KMS-11 (cell line): ENCODE results near the gene ZNRF4.

Source experiments
- H2AFZ ChIP-seq: fragments of 200-600 bp; sonication (generic); 2 replicates; pipeline ENCODE4 v1.6.1; 2016; ENCODE audit warnings: antibody characterized with exemption, mixed run types, low read depth
- H3K27ac ChIP-seq: fragments of 200-600 bp; sonication (generic); 2 replicates; pipeline ENCODE4 v1.6.1; 2016; ENCODE audit warnings: mild to moderate bottlenecking, mixed run types
- H3K27me3 ChIP-seq: fragments of 200-600 bp; sonication (generic); 2 replicates; pipeline ENCODE4 v1.6.1; 2017; ENCODE audit warnings: mild to moderate bottlenecking, low read depth, mixed run types, moderate library complexity; ENCODE audit not compliant: insufficient read depth
- H3K36me3 ChIP-seq: fragments of 200-600 bp; sonication (generic); 2 replicates; pipeline ENCODE4 v1.6.1; 2017; ENCODE audit warnings: mild to moderate bottlenecking, mixed run types; ENCODE audit not compliant: insufficient read depth
- H3K4me1 ChIP-seq: fragments of 200-600 bp; sonication (generic); 2 replicates; pipeline ENCODE4 v1.6.1; 2016; ENCODE audit warnings: mild to moderate bottlenecking, low read depth, mixed run types; ENCODE audit not compliant: poor library complexity, severe bottlenecking
- H3K4me2 ChIP-seq: fragments of 200-600 bp; sonication (generic); 2 replicates; pipeline ENCODE4 v1.7.0; 2016; ENCODE audit warnings: mild to moderate bottlenecking, mixed run types
- H3K4me3 ChIP-seq: fragments of 200-600 bp; sonication (generic); IDR thresholded peaks from 2 replicates; pipeline ENCODE4 v1.6.1; 2017; ENCODE audit warnings: low read depth, low read length, mixed read lengths; ENCODE audit not compliant: insufficient read depth
- H3K79me2 ChIP-seq: fragments of 200-600 bp; sonication (generic); 2 replicates; pipeline ENCODE4 v1.6.1; 2016; ENCODE audit warnings: low read depth, mixed run types; ENCODE audit not compliant: insufficient read depth
- H3K9ac ChIP-seq: fragments of 200-600 bp; sonication (generic); 2 replicates; pipeline ENCODE4 v1.6.1; 2016; ENCODE audit warnings: mild to moderate bottlenecking, mixed run types
- H4K20me1 ChIP-seq: fragments of 200-600 bp; sonication (generic); 2 replicates; pipeline ENCODE4 v1.6.1; 2016; ENCODE audit warnings: mild to moderate bottlenecking, mixed run types; ENCODE audit not compliant: insufficient read depth
- CTCF ChIP-seq: fragments of 200-600 bp; sonication (generic); conservative IDR thresholded peaks from 2 replicates; pipeline ENCODE4 v1.6.1; 2017; ENCODE audit warnings: low read depth, mild to moderate bottlenecking, antibody characterized with exemption, low read length, moderate library complexity, mixed read lengths

ZNRF4 gene

GRCh38 chr19:5444431-5444830 lies 10.8 kb upstream of the ZNRF4 start:
- H3K27ac ChIP-seq = no peak overlapping the region
- no peak for TF ChIP-seq CTCF

GRCh38 chr19:5445071-5445470 lies 10.1 kb upstream of the ZNRF4 start:
- no peak overlapping the region for H2AFZ ChIP-seq
- TF ChIP-seq CTCF = no peak
- no peaks in the 10 kb centered on the region for H3K4me1 ChIP-seq
- no peaks in the 10 kb centered on the region for H3K79me2 ChIP-seq
- H4K20me1 ChIP-seq = no peaks in the 10 kb centered on the region
- no peak overlapping the region for H3K27ac ChIP-seq
- H3K9ac ChIP-seq = no peak overlapping the region
- no peaks in the 10 kb centered on the region for H3K36me3 ChIP-seq
- H3K4me2 ChIP-seq = no peak overlapping the region
- H3K27me3 ChIP-seq = peaks cover 40% of the 10 kb centered on the region
- no peak overlapping the region for H3K4me3 ChIP-seq

More at GRCh38 chr19:5444431-5444830, 10.8 kb upstream of the ZNRF4 start:
- H3K4me1 ChIP-seq = no peaks in the 10 kb centered on the region
- H3K27me3 ChIP-seq = peaks cover 41% of the 10 kb centered on the region
- no peaks in the 10 kb centered on the region for H3K79me2 ChIP-seq
- no peaks in the 10 kb centered on the region for H4K20me1 ChIP-seq
- H3K4me3 ChIP-seq = no peak overlapping the region
- no peak overlapping the region for H3K4me2 ChIP-seq
- H2AFZ ChIP-seq = no peak overlapping the region
- H3K9ac ChIP-seq = no peak overlapping the region
- H3K36me3 ChIP-seq = no peaks in the 10 kb centered on the region

- H3K79me2 ChIP-seq = no peaks in the 10 kb centered on the region
- H3K36me3 ChIP-seq = no peaks in the 10 kb centered on the region
- H3K27ac ChIP-seq = no peak overlapping the region
- TF ChIP-seq CTCF = no peak
- H3K4me2 ChIP-seq = no peak overlapping the region
- H3K27me3 ChIP-seq = peaks cover 37% of the 10 kb centered on the region
- no peaks in the 10 kb centered on the region for H4K20me1 ChIP-seq
- H3K9ac ChIP-seq = no peak overlapping the region
- no peak overlapping the region for H2AFZ ChIP-seq
- H3K4me3 ChIP-seq = no peak overlapping the region
- no peaks in the 10 kb centered on the region for H3K4me1 ChIP-seq
These were observed 9.6 kb upstream of the ZNRF4 start for GRCh38 chr19:5445561-5446055.

GRCh38 chr19:5447700-5448311 lies 7.4 kb upstream of the ZNRF4 start:
- Histone ChIP-seq H3K27ac (no peak overlapping the region), H2AFZ (no peak overlapping the region), H3K36me3 (no peaks in the 10 kb centered on the region), H3K27me3 (peaks cover 36% of the 10 kb centered on the region), H3K79me2 (no peaks in the 10 kb centered on the region), H3K4me3 (no peak overlapping the region), H3K9ac (no peak overlapping the region), H3K4me2 (no peak overlapping the region), H3K4me1 (no peaks in the 10 kb centered on the region), H4K20me1 (no peaks in the 10 kb centered on the region)
- TF ChIP-seq CTCF = no peak
